ENCODE results near the gene FA2H. TPM values are rescaled to one million over a fixed set of nuclear protein-coding genes. Genes with fewer than 3 reads are reported as not detected.

The FA2H gene
- total RNA-seq, 1 donor from 2014 or later, result not detected

GRCh38 chr16:74745109-74745615 lies 29.5 kb downstream of the FA2H start:
- no peak for DNase-seq (ENCODE audit: low spot score)
- no peak overlapping the region for H2AFZ ChIP-seq (replicated peaks)
- Mint-ChIP-seq H3K4me3 (no peak overlapping the region), H3K27ac (no peak overlapping the region), H3K9me3 (no peaks in the 10 kb centered on the region), H3K4me1 (peaks cover 22% of the 10 kb centered on the region), H3K36me3 (no peaks in the 10 kb centered on the region), H3K27me3 (ENCODE audit: insufficient read depth, low read depth) (peaks cover 9% of the 10 kb centered on the region)
- H3K4me3 ChIP-seq, result no peak overlapping the region
- no peak overlapping the region for H3K9ac ChIP-seq
- H3K4me2 ChIP-seq, result no peak overlapping the region
- H3K4me1 ChIP-seq, result peaks cover 24% of the 10 kb centered on the region
- H3F3A ChIP-seq (ENCODE audit: low read depth), result peaks cover 14% of the 10 kb centered on the region
- no peaks in the 10 kb centered on the region for H3K79me2 ChIP-seq (ENCODE audit: low read depth)
- no peak overlapping the region for H3K27ac ChIP-seq
- no peaks in the 10 kb centered on the region for H3K36me3 ChIP-seq
- no peak for TF ChIP-seq EZH2 (IDR thresholded peaks at IDR 0.05)
- no peak for TF ChIP-seq CTCF (IDR thresholded peaks at IDR 0.05)
- no peak for TF ChIP-seq EZH2phosphoT487 (IDR thresholded peaks at IDR 0.05)
- H3K9me3 ChIP-seq (ENCODE audit: low read depth), result no peaks in the 10 kb centered on the region
- H4K20me1 ChIP-seq (ENCODE audit: low read depth), result no peaks in the 10 kb centered on the region
- no peaks in the 10 kb centered on the region for H3K27me3 ChIP-seq

GRCh38 chr16:74744566-74744965 lies 30.1 kb downstream of the FA2H start:
- Histone ChIP-seq H3K27ac (no peak overlapping the region), H4K20me1 (ENCODE audit: low read depth) (no peaks in the 10 kb centered on the region), H3K9me3 (ENCODE audit: low read depth) (no peaks in the 10 kb centered on the region), H3K9ac (no peak overlapping the region), H3K36me3 (no peaks in the 10 kb centered on the region), H3F3A (ENCODE audit: low read depth) (peaks cover 8% of the 10 kb centered on the region), H3K4me2 (no peak overlapping the region), H3K4me1 (peaks cover 18% of the 10 kb centered on the region), H3K79me2 (ENCODE audit: low read depth) (no peaks in the 10 kb centered on the region), H2AFZ (replicated peaks) (no peak overlapping the region), H3K27me3 (no peaks in the 10 kb centered on the region), H3K4me3 (no peak overlapping the region)
- H3K4me1 Mint-ChIP-seq, result peaks cover 25% of the 10 kb centered on the region
- no peak overlapping the region for H3K27ac Mint-ChIP-seq
- TF ChIP-seq EZH2phosphoT487 (IDR thresholded peaks at IDR 0.05), result no peak
- no peak for TF ChIP-seq EZH2 (IDR thresholded peaks at IDR 0.05)
- TF ChIP-seq CTCF (IDR thresholded peaks at IDR 0.05), result no peak
- DNase-seq (ENCODE audit: low spot score), result no peak
- H3K36me3 Mint-ChIP-seq, result no peaks in the 10 kb centered on the region
- H3K4me3 Mint-ChIP-seq, result no peak overlapping the region
- H3K9me3 Mint-ChIP-seq, result no peaks in the 10 kb centered on the region
- peaks cover 9% of the 10 kb centered on the region for H3K27me3 Mint-ChIP-seq (ENCODE audit: insufficient read depth, low read depth)

- peak overlapping the region; percentile 58 for H2AFZ ChIP-seq (replicated peaks)
- H3K27ac ChIP-seq, result no peak overlapping the region
- Mint-ChIP-seq H3K4me3 (no peak overlapping the region), H3K27me3 (ENCODE audit: insufficient read depth, low read depth) (peaks cover 9% of the 10 kb centered on the region), H3K27ac (no peak overlapping the region), H3K4me1 (peaks cover 25% of the 10 kb centered on the region), H3K36me3 (no peaks in the 10 kb centered on the region), H3K9me3 (no peaks in the 10 kb centered on the region)
- no peak overlapping the region for H3K4me2 ChIP-seq
- H3K79me2 ChIP-seq (ENCODE audit: low read depth), result no peaks in the 10 kb centered on the region
- no peaks in the 10 kb centered on the region for H4K20me1 ChIP-seq (ENCODE audit: low read depth)
- no peak overlapping the region for H3K4me3 ChIP-seq
- no peak for DNase-seq (ENCODE audit: low spot score)
- H3F3A ChIP-seq (ENCODE audit: low read depth), result peaks cover under 1% of the 10 kb centered on the region
- no peaks in the 10 kb centered on the region for H3K36me3 ChIP-seq
- TF ChIP-seq EZH2 (IDR thresholded peaks at IDR 0.05) (no peak), EZH2phosphoT487 (IDR thresholded peaks at IDR 0.05) (no peak), CTCF (IDR thresholded peaks at IDR 0.05) (no peak)
- no peak overlapping the region for H3K9ac ChIP-seq
- H3K4me1 ChIP-seq, result peaks cover 10% of the 10 kb centered on the region
- no peaks in the 10 kb centered on the region for H3K27me3 ChIP-seq
- H3K9me3 ChIP-seq (ENCODE audit: low read depth), result no peaks in the 10 kb centered on the region
Observed at GRCh38 chr16:74743668-74744299, 30.8 kb downstream of the FA2H start.
